AG09309 (cell line): Measurements from ENCODE around the gene UTY.

Experiments used
- DNase-seq: peaks from one replicate; pipeline ENCODE4 v3.0.0-alpha.2; 2010; ENCODE audit warnings: low read depth
- H3K4me3 ChIP-seq: 2 replicates; pipeline ENCODE4 v1.5.1; 2011; ENCODE audit warnings: mild to moderate bottlenecking, low read depth, low read length, moderate library complexity; ENCODE audit not compliant: control insufficient read depth
- CTCF ChIP-seq: IDR thresholded peaks from 2 replicates; pipeline ENCODE4 v1.5.1; 2011; ENCODE audit warnings: mild to moderate bottlenecking, low read depth, low read length, inconsistent platforms; ENCODE audit not compliant: insufficient read depth, control insufficient read depth; ENCODE audit errors: missing control alignments

The UTY gene

DNA sequence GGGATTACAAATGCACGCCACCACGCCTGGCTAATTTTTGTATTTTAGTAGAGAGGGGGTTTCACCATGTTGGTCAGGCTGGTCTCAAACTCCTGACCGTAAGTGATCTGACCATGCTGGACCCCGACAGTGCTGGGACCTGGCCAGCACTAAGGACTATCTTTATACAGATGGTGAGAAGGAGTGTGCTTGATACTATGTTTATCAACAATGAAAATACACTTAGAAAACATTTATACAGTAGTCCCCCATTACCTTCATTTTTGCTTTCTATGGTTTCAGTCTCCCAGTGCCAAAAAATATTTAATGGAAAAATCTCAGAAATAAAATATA is 111.4 kb downstream of the UTY start:
- no peak overlapping the region for H3K4me3 ChIP-seq
- no peak for TF ChIP-seq CTCF
- DNase-seq: no peak

DNA sequence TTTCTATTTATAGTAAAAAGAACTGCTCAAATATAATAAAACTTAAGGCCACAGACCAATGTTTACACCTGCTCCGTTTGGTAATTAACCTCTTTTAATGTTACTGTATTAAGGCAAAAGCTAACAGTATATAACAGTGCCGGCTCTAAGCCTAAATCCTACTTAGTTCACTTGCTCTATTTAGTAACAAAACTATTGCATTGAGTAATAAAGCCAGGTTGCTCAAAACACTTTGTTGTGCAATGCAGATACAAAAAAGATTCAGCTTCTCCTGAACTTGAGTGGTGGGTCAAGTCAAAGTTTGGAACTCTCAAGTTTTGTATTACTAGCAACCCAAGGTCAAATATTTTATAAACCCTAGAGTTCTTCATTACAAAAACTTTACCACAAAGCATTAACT is 116.2 kb downstream of the UTY start:
- no peak for TF ChIP-seq CTCF
- no peak for DNase-seq
- H3K4me3 ChIP-seq: no peak overlapping the region

DNA sequence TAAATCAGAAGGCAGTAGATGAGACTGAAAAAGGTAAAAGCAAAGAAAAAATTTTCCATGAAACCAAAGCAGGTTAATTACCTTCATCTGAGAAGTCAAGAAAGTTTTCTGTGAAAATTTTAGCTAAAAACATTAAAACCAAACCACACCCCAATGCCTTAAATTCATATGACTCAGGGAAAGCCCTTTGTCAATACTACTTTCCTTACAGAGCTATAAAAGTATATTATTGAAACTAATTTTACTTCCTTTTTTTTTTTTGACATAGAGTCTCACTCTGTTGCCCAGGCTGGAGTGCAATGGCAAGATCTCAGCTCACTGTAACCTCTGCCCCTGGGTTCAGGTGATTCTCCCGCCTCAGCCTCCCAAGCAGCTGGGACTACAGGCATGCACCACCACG is 117.2 kb downstream of the UTY start:
- no peak for TF ChIP-seq CTCF
- no peak overlapping the region for H3K4me3 ChIP-seq
- no peak for DNase-seq

DNA sequence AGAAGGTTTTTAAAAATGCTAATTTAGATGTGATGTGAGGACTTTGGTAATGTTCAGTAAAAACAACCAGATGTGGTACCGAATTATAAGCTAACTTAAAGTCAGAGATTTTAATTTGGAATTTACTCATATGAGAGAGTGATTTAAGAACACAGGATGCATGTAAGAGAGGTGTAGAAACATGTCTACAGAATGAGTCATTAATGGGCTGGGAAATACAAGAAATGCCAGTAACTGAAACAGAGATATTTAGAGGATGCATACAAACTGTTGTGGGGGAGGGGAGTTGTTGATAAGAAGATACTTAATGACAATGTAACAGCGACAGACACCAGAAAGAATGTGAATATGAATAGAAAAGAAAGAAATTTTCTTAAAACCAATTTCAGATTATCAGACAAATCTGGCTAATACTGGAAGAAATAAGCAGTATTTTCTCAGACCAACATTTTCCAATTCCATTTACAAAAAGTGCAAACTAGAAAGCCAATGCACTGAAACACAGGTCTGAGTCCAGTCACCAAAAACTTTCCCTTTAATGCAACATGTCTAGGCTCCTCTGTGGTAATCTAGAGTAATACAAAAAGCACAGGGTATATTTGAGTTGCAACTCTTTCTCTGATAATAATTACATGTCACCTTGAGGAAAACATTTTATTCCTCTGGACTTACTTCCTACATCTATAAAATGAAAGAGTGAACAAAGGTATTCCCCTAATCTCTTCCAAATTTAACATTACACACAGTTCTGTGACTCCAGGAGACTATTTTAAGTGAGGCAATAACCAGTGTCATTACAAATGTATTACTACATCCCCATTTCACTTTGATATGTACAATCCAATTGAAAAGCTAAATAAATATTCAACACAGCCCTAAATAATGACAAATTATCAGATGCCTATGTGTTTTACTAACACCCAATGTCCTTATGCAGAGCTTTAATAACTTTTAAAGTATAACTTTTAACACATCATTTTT is 117.9 kb downstream of the UTY start:
- no peak overlapping the region for H3K4me3 ChIP-seq
- no peak for DNase-seq
- TF ChIP-seq CTCF: no peak

GRCh38 chrY:13351443-13351842 is 128.4 kb downstream of the UTY start:
- DNase-seq: no peak
- no peak overlapping the region for H3K4me3 ChIP-seq
- no peak for TF ChIP-seq CTCF

DNA sequence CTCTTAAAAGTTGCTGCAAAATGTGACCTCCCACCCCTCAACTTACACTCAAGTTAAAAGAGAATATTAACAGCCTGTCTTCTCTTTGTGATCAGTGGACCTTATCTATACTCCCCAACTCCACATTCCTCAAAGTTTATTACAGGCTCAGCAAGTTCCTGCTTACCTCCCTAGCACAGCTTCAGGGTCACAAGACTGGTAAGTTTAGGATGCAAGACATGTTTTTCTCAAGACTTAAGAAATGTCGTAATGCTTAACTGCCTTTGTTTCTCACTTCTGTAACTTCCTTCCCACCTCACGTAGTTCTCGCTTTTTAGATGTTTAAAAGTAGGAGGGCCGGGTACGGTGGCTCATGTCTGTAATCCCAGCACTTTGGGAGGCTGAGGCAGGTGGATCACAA is 132.7 kb downstream of the UTY start:
- DNase-seq: no peak
- no peak for TF ChIP-seq CTCF
- H3K4me3 ChIP-seq: no peak overlapping the region
